Measurements from ENCODE around the gene GRID1.

GRID1 gene

DNA sequence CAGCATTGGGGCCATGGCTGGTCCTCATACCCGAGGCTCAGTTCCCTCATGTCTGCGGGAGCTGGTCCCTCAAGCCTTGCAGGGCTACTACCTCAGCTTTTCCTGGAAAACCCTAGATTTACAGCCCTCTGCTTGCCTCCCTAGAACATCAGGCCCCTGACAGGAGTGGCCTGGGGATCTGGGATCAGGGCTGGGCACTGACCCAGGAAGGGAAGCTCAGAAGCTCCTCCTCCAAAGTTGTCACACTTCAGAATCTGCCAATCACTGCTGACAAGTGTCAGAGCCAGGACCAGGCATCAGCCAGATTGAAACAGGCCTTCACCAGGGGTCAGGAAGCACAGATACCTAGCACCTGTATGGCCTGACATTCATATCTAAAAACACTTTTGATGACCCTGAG is 115.2 kb downstream of the GRID1 start:
- TF ChIP-seq, protein P1, sequence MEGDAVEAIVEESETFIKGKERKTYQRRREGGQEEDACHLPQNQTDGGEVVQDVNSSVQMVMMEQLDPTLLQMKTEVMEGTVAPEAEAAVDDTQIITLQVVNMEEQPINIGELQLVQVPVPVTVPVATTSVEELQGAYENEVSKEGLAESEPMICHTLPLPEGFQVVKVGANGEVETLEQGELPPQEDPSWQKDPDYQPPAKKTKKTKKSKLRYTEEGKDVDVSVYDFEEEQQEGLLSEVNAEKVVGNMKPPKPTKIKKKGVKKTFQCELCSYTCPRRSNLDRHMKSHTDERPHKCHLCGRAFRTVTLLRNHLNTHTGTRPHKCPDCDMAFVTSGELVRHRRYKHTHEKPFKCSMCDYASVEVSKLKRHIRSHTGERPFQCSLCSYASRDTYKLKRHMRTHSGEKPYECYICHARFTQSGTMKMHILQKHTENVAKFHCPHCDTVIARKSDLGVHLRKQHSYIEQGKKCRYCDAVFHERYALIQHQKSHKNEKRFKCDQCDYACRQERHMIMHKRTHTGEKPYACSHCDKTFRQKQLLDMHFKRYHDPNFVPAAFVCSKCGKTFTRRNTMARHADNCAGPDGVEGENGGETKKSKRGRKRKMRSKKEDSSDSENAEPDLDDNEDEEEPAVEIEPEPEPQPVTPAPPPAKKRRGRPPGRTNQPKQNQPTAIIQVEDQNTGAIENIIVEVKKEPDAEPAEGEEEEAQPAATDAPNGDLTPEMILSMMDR (IDR thresholded peaks at IDR 0.05): no peak
- no peak for TF ChIP-seq ZFX (IDR thresholded peaks at IDR 0.05; ENCODE audit: borderline replicate concordance)
- H3K27ac ChIP-seq: no peak overlapping the region

GRCh38 chr10:86250399-86250798 is 116.2 kb downstream of the GRID1 start:
- H3K27ac ChIP-seq: no peak overlapping the region
- TF ChIP-seq ZFX (IDR thresholded peaks at IDR 0.05; ENCODE audit: borderline replicate concordance): no peak
- TF ChIP-seq, protein P1 (IDR thresholded peaks at IDR 0.05): no peak

DNA sequence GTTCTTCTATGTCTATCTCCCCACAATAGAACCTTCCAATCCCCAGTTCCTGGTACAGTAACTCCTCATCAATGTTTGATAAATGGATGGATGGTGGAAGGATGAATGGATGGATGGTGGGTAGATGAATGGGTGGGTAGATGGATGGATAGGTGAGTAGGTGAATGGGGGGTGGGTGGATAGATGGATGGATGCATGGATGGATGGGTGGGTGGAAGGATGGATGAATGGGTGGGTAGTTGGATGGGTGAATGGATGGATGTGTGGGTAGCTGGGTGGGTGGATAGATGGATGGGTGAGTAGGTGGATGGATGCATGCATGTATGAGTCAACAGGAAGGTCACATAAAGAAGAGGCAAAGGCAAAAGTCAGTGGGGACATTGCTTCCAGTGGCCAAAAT is 116.8 kb downstream of the GRID1 start:
- TF ChIP-seq, protein P1 (IDR thresholded peaks at IDR 0.05): no peak
- no peak for TF ChIP-seq ZFX (IDR thresholded peaks at IDR 0.05; ENCODE audit: borderline replicate concordance)
- no peak overlapping the region for H3K27ac ChIP-seq

- TF ChIP-seq, protein P1 (IDR thresholded peaks at IDR 0.05): no peak
- H3K27ac ChIP-seq: no peak overlapping the region
These were observed 118.5 kb downstream of the GRID1 start for GRCh38 chr10:86248062-86248461.

DNA sequence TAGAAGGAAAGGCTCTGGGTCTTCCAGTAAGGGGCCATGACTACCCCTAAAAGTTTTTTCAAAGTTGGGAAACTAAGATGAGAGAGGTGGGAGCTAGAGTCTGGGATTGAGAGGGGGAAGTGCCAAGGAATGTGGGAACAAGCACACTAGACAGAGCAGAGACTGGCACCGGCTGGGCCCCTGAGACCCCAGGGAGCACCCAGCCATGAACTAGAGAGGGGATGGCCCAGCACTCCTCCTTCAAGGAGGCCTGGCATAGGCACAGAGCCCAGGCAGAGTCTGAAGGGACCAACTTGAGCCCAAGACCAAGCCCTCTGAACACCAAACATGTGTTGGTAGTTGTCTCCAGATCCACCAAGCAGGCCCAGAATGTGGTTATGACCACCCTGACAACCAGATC is 119.0 kb downstream of the GRID1 start:
- no peak overlapping the region for H3K27ac ChIP-seq
- TF ChIP-seq ZFX (IDR thresholded peaks at IDR 0.05; ENCODE audit: borderline replicate concordance): no peak
- TF ChIP-seq, protein P1 (IDR thresholded peaks at IDR 0.05): no peak

- no peak for TF ChIP-seq ZFX (IDR thresholded peaks at IDR 0.05; ENCODE audit: borderline replicate concordance)
- TF ChIP-seq, protein P1 (IDR thresholded peaks at IDR 0.05): no peak
- H3K27ac ChIP-seq: no peak overlapping the region
These were observed 119.5 kb downstream of the GRID1 start for GRCh38 chr10:86247073-86247472.

- no peak for TF ChIP-seq ZFX (IDR thresholded peaks at IDR 0.05; ENCODE audit: borderline replicate concordance)
- TF ChIP-seq, protein P1 (IDR thresholded peaks at IDR 0.05): no peak
- no peak overlapping the region for H3K27ac ChIP-seq
These were observed 120.2 kb downstream of the GRID1 start for GRCh38 chr10:86246279-86246940.

Measured in 22Rv1 (cell line).